ENCODE measurements around the gene ASGR1. TPM values are rescaled to one million over a fixed set of nuclear protein-coding genes. Genes with fewer than 3 reads are reported as not detected.
A peak's percentile ranks its signal among the peaks of the same experiment; 100 is the strongest.

The ASGR1 gene
- total RNA-seq, 4 donors from 2014 or later, result 0.77 to 3.2 (median 1.8) TPM; not detected in 1

DNA sequence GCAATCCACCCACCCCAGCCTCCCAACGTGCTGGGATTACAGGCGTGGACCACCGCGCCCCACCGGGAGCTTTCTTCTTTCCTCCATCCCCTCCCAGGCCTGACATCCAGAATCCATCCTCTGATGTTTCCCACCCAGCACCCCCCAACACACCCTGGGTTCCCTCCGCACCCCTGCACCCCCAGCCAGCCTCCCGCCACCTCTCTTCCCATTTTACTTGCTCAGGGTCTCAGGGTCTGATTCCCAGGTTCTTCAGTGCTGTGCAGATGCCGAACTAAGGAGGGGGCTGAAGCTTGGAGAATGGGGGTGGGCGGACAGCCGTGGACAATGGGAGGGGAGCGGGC, 225 bp downstream of the ASGR1 start:
- DNase-seq, result no peak

DNA sequence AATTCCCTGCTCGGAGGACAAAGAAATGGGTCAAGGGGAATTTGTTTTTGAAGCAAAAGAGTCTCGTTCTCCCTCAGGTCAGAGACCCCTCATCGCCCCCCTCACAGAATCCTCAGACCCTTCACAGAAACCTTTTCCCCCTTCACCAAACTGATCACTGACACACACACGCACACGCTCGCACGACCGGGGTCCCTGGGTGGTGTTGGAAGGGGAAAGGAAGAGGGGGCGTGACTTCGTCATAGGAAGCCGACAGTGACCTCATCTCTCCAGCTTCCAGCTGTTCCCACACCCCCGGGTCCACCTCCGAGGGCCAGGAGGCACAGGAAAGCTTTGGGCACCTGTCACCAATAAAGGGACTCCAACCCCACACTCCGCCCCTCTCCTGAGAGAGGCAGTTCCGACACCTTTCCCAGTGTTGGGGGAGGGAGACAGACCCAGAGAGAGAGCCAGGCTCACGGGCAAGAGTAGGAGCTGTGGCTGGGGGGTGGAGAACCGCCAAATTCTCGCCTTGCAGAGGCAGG, 1.2 kb downstream of the ASGR1 start:
- peak overlapping the region; percentile 9 to 27 for H3K4me3 ChIP-seq
- H3K4me1 ChIP-seq, result no peaks in the 10 kb centered on the region
- no peaks in the 10 kb centered on the region for H3K9me3 ChIP-seq
- DNase-seq, result no peak
- H3K27me3 ChIP-seq, result no peaks in the 10 kb centered on the region
- peak overlapping the region in 1 of 2 donors; percentile 24 for H3K27ac ChIP-seq
- H3K36me3 ChIP-seq, result no peaks in the 10 kb centered on the region
- intact Hi-C loops (cut with DNase I; ENCODE audit: low total_unique reads), result no loop called here
- TF ChIP-seq, protein P1, sequence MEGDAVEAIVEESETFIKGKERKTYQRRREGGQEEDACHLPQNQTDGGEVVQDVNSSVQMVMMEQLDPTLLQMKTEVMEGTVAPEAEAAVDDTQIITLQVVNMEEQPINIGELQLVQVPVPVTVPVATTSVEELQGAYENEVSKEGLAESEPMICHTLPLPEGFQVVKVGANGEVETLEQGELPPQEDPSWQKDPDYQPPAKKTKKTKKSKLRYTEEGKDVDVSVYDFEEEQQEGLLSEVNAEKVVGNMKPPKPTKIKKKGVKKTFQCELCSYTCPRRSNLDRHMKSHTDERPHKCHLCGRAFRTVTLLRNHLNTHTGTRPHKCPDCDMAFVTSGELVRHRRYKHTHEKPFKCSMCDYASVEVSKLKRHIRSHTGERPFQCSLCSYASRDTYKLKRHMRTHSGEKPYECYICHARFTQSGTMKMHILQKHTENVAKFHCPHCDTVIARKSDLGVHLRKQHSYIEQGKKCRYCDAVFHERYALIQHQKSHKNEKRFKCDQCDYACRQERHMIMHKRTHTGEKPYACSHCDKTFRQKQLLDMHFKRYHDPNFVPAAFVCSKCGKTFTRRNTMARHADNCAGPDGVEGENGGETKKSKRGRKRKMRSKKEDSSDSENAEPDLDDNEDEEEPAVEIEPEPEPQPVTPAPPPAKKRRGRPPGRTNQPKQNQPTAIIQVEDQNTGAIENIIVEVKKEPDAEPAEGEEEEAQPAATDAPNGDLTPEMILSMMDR (IDR thresholded peaks at IDR 0.05), result no peak
- TF ChIP-seq POLR2A (IDR thresholded peaks at IDR 0.05), result no peak

More for the DNA sequence above, 225 bp downstream of the ASGR1 start:
- Histone ChIP-seq H3K4me3 (no peak overlapping the region), H3K9me3 (no peaks in the 10 kb centered on the region), H3K36me3 (no peaks in the 10 kb centered on the region), H3K27me3 (no peaks in the 10 kb centered on the region), H3K4me1 (no peaks in the 10 kb centered on the region), H3K27ac (no peak overlapping the region)
- TF ChIP-seq, protein P1 (IDR thresholded peaks at IDR 0.05), result no peak
- TF ChIP-seq POLR2A (IDR thresholded peaks at IDR 0.05), result no peak
- intact Hi-C loops (cut with DNase I; ENCODE audit: low total_unique reads), result no loop called here

DNA sequence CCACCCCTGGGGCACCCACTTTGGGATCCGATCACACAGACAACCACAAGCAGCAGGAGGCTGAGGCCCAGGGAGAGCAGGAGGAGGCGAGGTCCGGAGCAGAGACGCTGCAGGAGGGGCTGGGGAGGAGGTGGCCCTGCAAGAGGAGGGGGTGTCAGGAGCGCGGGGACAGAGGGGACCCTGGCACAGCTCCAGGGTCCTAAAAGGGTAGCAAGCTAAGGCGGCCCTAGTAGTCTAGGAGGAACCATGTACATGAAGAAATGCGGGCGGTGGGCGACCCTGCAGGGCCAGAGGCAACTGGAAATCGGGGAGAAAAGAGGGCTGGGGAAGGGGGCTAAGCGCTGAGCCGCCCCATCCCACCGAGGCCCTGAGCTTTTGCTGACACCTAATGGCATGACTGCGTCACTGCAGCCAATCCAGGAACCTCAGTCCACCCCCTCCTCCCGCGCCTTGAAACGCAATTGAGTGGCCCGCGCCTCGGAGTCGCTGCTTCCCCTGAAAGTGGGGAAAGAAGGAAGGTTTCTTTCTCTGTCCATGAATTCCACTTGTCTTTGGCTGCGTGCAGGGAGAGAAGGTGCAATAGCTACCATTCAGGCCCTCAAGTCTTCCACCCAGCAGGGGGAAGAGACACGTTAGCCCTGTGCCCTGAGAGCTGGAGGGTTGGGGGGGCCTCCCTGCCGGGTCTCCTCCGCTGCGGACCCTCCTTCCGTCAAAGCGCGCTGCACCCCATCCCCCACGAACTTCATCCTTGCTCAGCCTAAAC, 1.8 kb downstream of the ASGR1 start:
- DNase-seq, result peak; percentile 64 to 66
- Histone ChIP-seq H3K36me3 (no peaks in the 10 kb centered on the region), H3K9me3 (no peaks in the 10 kb centered on the region), H3K27me3 (no peaks in the 10 kb centered on the region), H3K4me3 (peak overlapping the region; percentile 9 to 27), H3K4me1 (no peaks in the 10 kb centered on the region), H3K27ac (peak overlapping the region in 1 of 2 donors; percentile 24)
- TF ChIP-seq POLR2A (IDR thresholded peaks at IDR 0.05), result no peak
- TF ChIP-seq, protein P1 (IDR thresholded peaks at IDR 0.05), result peak; percentile 73 to 84 (median 78)
- intact Hi-C loops (cut with DNase I; ENCODE audit: low total_unique reads), result no loop called here

DNA sequence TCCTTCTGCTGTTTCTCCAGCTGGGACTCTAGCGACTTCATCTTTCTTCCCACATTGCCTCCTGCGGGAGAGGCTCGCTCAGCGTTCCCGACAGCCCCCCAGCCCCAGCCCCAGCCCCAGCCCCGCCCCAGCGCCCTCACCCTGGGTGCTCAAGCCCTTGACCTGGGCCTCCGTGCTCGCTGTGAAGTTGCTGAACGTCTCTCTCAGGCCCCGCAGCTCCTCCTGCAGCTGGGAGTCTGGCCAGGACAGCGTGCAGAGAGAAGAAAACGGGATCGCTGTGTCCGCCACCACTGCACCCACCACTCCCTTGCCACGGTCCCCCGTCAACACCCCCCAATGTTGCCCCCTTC, 2.4 kb downstream of the ASGR1 start:
- TF ChIP-seq, protein P1 (IDR thresholded peaks at IDR 0.05), result no peak
- TF ChIP-seq POLR2A (IDR thresholded peaks at IDR 0.05), result no peak
- no peak overlapping the region for H3K27ac ChIP-seq
- intact Hi-C loops (cut with DNase I; ENCODE audit: low total_unique reads), result no loop called here
- H3K27me3 ChIP-seq, result no peaks in the 10 kb centered on the region
- H3K36me3 ChIP-seq, result no peaks in the 10 kb centered on the region
- H3K9me3 ChIP-seq, result no peaks in the 10 kb centered on the region
- DNase-seq, result no peak
- no peak overlapping the region for H3K4me3 ChIP-seq
- H3K4me1 ChIP-seq, result no peaks in the 10 kb centered on the region

DNA sequence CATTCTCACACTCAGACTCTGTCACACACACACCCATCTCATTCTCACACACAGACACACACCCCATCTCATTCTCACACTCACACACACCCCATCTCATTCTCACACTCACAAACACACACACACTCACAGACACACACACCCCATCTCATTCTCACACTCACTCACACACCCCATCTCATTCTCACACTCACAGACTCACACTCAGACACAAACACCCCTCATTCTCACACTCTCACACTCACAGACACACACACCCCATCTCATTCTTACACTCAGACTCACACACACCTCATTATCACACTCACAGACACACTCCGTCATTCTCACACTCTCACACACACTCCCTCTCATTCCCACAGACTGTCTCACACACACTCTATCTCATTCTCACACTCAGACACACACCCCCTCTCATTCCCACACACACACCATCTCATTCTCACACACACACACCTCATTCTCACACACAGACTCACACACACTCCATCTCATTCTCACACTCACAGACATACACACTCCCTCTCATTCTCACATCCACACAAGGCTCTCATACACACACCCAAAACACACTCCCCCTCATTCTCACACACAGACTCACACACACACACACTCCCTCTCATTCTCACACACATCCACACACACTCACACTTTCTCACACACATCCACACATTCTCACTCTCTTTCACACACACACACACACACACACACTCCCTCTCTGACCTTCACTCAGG, 2.9 kb downstream of the ASGR1 start:
- intact Hi-C loops (cut with DNase I; ENCODE audit: low total_unique reads), result no loop called here
- TF ChIP-seq, protein P1 (IDR thresholded peaks at IDR 0.05), result no peak
- TF ChIP-seq POLR2A (IDR thresholded peaks at IDR 0.05), result no peak
- H3K27ac ChIP-seq, result no peak overlapping the region
- H3K4me3 ChIP-seq, result no peak overlapping the region
- H3K27me3 ChIP-seq, result no peaks in the 10 kb centered on the region
- no peak for DNase-seq
- no peaks in the 10 kb centered on the region for H3K9me3 ChIP-seq
- no peaks in the 10 kb centered on the region for H3K4me1 ChIP-seq
- H3K36me3 ChIP-seq, result no peaks in the 10 kb centered on the region

Measured in uterus (tissue), 4 donors.